Keratinocyte (primary cell): Measurements from ENCODE around the gene ATP6V1E1. TPM values are rescaled to one million over a fixed set of nuclear protein-coding genes. Genes with fewer than 3 reads are reported as not detected.

Experiments used
- DNase-seq: peaks from one replicate; pipeline ENCODE4 v3.0.0-alpha.2; 2011; ENCODE audit warnings: low read depth, missing footprints, low spot score
- FAIRE-seq: peaks from 2 replicates; lab custom pipeline; 2011; peaks lifted over from hg19 to GRCh38; lab: Jason Lieb, UNC
- H2AFZ ChIP-seq: 2 replicates; pipeline ENCODE4 v1.6.0; 2012; ENCODE audit warnings: low read length, control low read depth, inconsistent platforms; ENCODE audit not compliant: control insufficient read depth
- H3K27ac ChIP-seq: 2 replicates; pipeline ENCODE4 v1.5.1; 2011; ENCODE audit warnings: low read length; ENCODE audit not compliant: control insufficient read depth, insufficient read depth
- H3K27me3 ChIP-seq: 3 replicates; pipeline ENCODE4 v1.6.0; 2011; ENCODE audit warnings: low read length; ENCODE audit not compliant: control insufficient read depth, insufficient read depth; ENCODE audit errors: extremely low read depth
- H3K36me3 ChIP-seq, 2 experiments: 2 replicates in 1 of 2; 3 replicates in 1 of 2; pipeline ENCODE4 v1.5.1; 2011; ENCODE audit warnings: low read length in 2 of 2, mild to moderate bottlenecking in 1 of 2; ENCODE audit not compliant: control insufficient read depth in 2 of 2, insufficient read depth in 2 of 2; ENCODE audit errors: extremely low read depth in 1 of 2
- H3K4me1 ChIP-seq: 3 replicates; pipeline ENCODE4 v1.5.1; 2011; ENCODE audit warnings: low read length; ENCODE audit not compliant: control insufficient read depth, insufficient read depth; ENCODE audit errors: extremely low read depth
- H3K4me2 ChIP-seq: 3 replicates; pipeline ENCODE4 v1.6.0; 2011; ENCODE audit warnings: low read depth, low read length; ENCODE audit not compliant: control insufficient read depth, insufficient read depth; ENCODE audit errors: extremely low read depth
- H3K4me3 ChIP-seq, 3 experiments: fragments of 200-600 bp in 1 of 3; sonication (generic) in 1 of 3; 2 replicates in 2 of 3; 3 replicates in 1 of 3; pipeline ENCODE4 v1.5.1; 2011 to 2016; ENCODE audit warnings: low read length in 3 of 3, mild to moderate bottlenecking in 3 of 3, control low read depth in 2 of 3, inconsistent platforms in 1 of 3, low read depth in 1 of 3, mixed read lengths in 1 of 3, mixed run types in 1 of 3, moderate library complexity in 1 of 3; ENCODE audit not compliant: control insufficient read depth in 2 of 3, insufficient read depth in 2 of 3; ENCODE audit errors: extremely low read depth in 1 of 3
- H3K79me2 ChIP-seq: 2 replicates; pipeline ENCODE4 v1.6.0; 2012; ENCODE audit warnings: low read length; ENCODE audit not compliant: control insufficient read depth, insufficient read depth
- H3K9ac ChIP-seq: 3 replicates; pipeline ENCODE4 v1.6.0; 2011; ENCODE audit warnings: low read length; ENCODE audit not compliant: control insufficient read depth, insufficient read depth; ENCODE audit errors: extremely low read depth
- H3K9me1 ChIP-seq: 3 replicates; pipeline ENCODE4 v1.6.0; 2011; ENCODE audit warnings: low read length; ENCODE audit not compliant: control insufficient read depth, insufficient read depth; ENCODE audit errors: extremely low read depth
- H3K9me3 ChIP-seq: 2 replicates; pipeline ENCODE4 v1.5.1; 2012; ENCODE audit warnings: low read depth, low read length; ENCODE audit not compliant: control insufficient read depth
- H4K20me1 ChIP-seq: 3 replicates; pipeline ENCODE4 v1.6.0; 2011; ENCODE audit warnings: low read length; ENCODE audit not compliant: control insufficient read depth, insufficient read depth; ENCODE audit errors: extremely low read depth
- EZH2 ChIP-seq: IDR thresholded peaks from one replicate; pipeline ENCODE4 v1.6.1; 2012; ENCODE audit warnings: inconsistent platforms, mild to moderate bottlenecking, low read length, moderate library complexity
- dilution Hi-C: fragments of 300-500 bp; cut with MboI; formaldehyde crosslinking; loops from one replicate; pipeline ENCODE4 v1.7.0; 2020; ENCODE audit warnings: low sequenced_read_pairs; ENCODE audit not compliant: extremely low pct_ligation_motif_present
- polyA plus RNA-seq, 5 experiments: library from polyadenylated mRNA; depleted of rRNA in 3 of 5; stranded (reverse) in 3 of 5; stranded (forward) in 1 of 5; unstranded in 1 of 5; fragments of >200 nt; gene quantifications; 1 replicate in 1 of 5; 2 replicates in 3 of 5; 3 replicates in 1 of 5; pipeline versions ENCODE4 v1.2.1 to v1.2.3, GENCODE V29; 2011 to 2012; ENCODE audit warnings: missing spikeins in 2 of 5, low read depth in 1 of 5, low replicate concordance in 1 of 5
- TF ChIP-seq, protein P1 (sequence below), 3 experiments: IDR thresholded peaks in 1 of 3; conservative IDR thresholded peaks in 1 of 3; optimal IDR thresholded peaks in 1 of 3; 2 replicates in 2 of 3; 3 replicates in 1 of 3; pipeline versions ENCODE3 to v1.5.1; 2011; ENCODE audit warnings: low read length in 3 of 3, mild to moderate bottlenecking in 3 of 3, moderate library complexity in 2 of 3, control low read depth in 1 of 3, inconsistent platforms in 1 of 3; ENCODE audit not compliant: insufficient read depth in 2 of 3; ENCODE audit errors: extremely low read depth in 1 of 3

The ATP6V1E1 gene
- polyA plus RNA-seq, 1 donor (not counting 4 experiments of a cell fraction or from before 2014, with no cell fraction given): 227 TPM

DNA sequence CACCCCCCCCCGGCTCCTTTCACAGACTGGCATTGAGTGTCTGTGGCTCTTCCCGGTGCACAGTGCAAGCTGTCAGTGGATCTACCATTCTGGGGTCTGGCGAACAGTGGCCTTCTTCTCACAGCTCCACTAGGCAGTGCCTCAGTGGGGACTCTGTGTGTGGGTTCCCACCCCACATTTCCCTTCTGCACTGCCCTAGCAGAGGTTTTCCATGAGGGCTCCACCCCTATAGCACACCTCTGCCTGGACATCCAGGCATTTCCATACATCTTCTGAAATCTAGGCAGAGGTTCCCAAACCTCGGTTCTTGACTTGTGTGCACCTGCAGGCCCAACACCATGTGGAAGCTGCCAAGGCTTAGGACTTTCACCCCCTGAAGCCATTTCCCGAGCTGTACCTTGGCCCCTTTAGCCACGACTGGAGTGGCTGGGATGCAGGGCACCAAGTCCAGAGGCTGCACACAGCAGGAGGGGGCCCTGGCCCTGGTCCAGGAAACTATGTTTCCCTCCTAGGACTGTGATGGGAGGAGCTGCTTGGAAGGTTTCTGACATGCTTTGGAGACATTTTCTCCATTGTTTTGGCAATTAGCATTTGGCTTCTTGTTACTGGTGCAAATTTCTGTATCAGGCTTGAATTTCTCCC, 36.0 kb upstream of the ATP6V1E1 start:
- Histone ChIP-seq H3K9ac (no peak overlapping the region), H3K79me2 (peaks cover 18% of the 10 kb centered on the region), H3K4me2 (no peak overlapping the region), H4K20me1 (no peaks in the 10 kb centered on the region), H3K9me3 (no peaks in the 10 kb centered on the region), H3K36me3 (peaks cover 7 to 19% of the 10 kb centered on the region in 2 experiments), H3K27ac (no peak overlapping the region), H3K4me3 (no peak overlapping the region), H2AFZ (no peak overlapping the region), H3K27me3 (no peaks in the 10 kb centered on the region), H3K4me1 (no peaks in the 10 kb centered on the region), H3K9me1 (no peaks in the 10 kb centered on the region)
- DNase-seq: no peak
- no peak for FAIRE-seq
- TF ChIP-seq, protein P1, sequence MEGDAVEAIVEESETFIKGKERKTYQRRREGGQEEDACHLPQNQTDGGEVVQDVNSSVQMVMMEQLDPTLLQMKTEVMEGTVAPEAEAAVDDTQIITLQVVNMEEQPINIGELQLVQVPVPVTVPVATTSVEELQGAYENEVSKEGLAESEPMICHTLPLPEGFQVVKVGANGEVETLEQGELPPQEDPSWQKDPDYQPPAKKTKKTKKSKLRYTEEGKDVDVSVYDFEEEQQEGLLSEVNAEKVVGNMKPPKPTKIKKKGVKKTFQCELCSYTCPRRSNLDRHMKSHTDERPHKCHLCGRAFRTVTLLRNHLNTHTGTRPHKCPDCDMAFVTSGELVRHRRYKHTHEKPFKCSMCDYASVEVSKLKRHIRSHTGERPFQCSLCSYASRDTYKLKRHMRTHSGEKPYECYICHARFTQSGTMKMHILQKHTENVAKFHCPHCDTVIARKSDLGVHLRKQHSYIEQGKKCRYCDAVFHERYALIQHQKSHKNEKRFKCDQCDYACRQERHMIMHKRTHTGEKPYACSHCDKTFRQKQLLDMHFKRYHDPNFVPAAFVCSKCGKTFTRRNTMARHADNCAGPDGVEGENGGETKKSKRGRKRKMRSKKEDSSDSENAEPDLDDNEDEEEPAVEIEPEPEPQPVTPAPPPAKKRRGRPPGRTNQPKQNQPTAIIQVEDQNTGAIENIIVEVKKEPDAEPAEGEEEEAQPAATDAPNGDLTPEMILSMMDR (optimal IDR thresholded peaks at IDR 0.05 in 1 of 3, IDR thresholded peaks at IDR 0.05 in 1 of 3, conservative IDR thresholded peaks at IDR 0.05 in 1 of 3; ENCODE audit: extremely low read depth in 1 of 3, insufficient read depth in 2 of 3, low read length in 3 of 3): no peak
- TF ChIP-seq EZH2: no peak
- dilution Hi-C loops: no loop called here

DNA sequence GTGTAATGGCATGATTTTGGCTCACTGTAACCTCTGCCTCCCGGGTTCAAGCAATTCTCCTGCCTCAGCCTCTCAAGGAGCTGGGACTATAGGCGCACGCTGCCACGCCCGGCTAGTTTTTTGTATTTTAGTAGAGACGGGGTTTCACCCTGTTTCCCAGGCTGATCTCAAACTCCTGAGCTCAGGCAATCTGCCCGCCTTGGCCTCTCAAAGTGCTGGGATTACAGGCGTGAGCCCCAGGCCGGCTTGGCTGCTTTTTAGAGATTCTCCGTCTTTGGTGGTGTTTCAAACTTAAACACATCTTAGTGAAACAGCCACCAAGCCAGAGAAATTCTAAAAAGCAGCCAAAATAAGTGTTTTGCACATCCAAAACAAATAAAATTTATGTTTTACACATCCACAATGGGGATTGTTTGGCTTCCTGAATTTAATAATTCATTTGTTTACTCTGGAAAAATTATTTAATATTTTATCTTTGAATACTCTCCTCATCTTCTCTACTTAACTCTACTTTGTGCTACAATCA, 28.4 kb upstream of the ATP6V1E1 start:
- H3K4me1 ChIP-seq: no peaks in the 10 kb centered on the region
- H3K9ac ChIP-seq: no peak overlapping the region
- no peaks in the 10 kb centered on the region for H4K20me1 ChIP-seq
- H3K27me3 ChIP-seq: no peaks in the 10 kb centered on the region
- DNase-seq (no peak), FAIRE-seq (no peak)
- no peak for TF ChIP-seq EZH2
- TF ChIP-seq, protein P1 (optimal IDR thresholded peaks at IDR 0.05 in 1 of 3, IDR thresholded peaks at IDR 0.05 in 1 of 3, conservative IDR thresholded peaks at IDR 0.05 in 1 of 3; ENCODE audit: extremely low read depth in 1 of 3, insufficient read depth in 2 of 3, low read length in 3 of 3): no peak
- peaks cover 0 to 7% of the 10 kb centered on the region in 2 experiments for H3K36me3 ChIP-seq
- dilution Hi-C loops: no loop called here
- H3K4me3 ChIP-seq: no peak overlapping the region
- no peak overlapping the region for H3K4me2 ChIP-seq
- no peaks in the 10 kb centered on the region for H3K9me1 ChIP-seq
- peaks cover 4% of the 10 kb centered on the region for H3K79me2 ChIP-seq
- no peak overlapping the region for H2AFZ ChIP-seq
- H3K9me3 ChIP-seq: no peaks in the 10 kb centered on the region
- no peak overlapping the region for H3K27ac ChIP-seq
